Lower lobe of right lung (tissue), 2 donors: ENCODE data around the gene HSBP1L1. TPM values are rescaled to one million over a fixed set of nuclear protein-coding genes. Genes with fewer than 3 reads are reported as not detected.
A peak's percentile ranks its signal among the peaks of the same experiment; 100 is the strongest.

Experiments
- ATAC-seq, 2 donors: fragments of 200-7000 bp; cut with Tn5 transposase; one replicate each; pipeline ENCODE4 v1.9.1; 2020 to 2022; ENCODE audit warnings: mild to moderate bottlenecking in 2 of 2, moderate library complexity in 2 of 2
- DNase-seq: peaks from one replicate; pipeline ENCODE4 v3.0.0-alpha.2; 2020
- H3K27ac ChIP-seq: fragments of 200-600 bp; one replicate; pipeline ENCODE4 v1.8.0; 2022
- H3K27me3 ChIP-seq: fragments of 200-600 bp; one replicate; pipeline ENCODE4 v1.8.0; 2022; ENCODE audit warnings: low read depth
- H3K36me3 ChIP-seq: fragments of 200-600 bp; one replicate; pipeline ENCODE4 v1.8.0; 2022; ENCODE audit warnings: mild to moderate bottlenecking
- H3K4me1 ChIP-seq: fragments of 200-600 bp; one replicate; pipeline ENCODE4 v1.8.0; 2022
- H3K4me3 ChIP-seq: fragments of 200-600 bp; one replicate; pipeline ENCODE4 v1.8.0; 2022; ENCODE audit warnings: mild to moderate bottlenecking
- H3K9me3 ChIP-seq: fragments of 200-600 bp; one replicate; pipeline ENCODE4 v1.8.0; 2022
- CTCF ChIP-seq: fragments of 200-600 bp; IDR thresholded peaks from one replicate; pipeline ENCODE4 v1.8.0; 2022; ENCODE audit warnings: antibody characterized with exemption, mild to moderate bottlenecking
- intact Hi-C: fragments of 100-400 bp; cut with DNase I; formaldehyde crosslinking; loops from one replicate; pipeline ENCODE4 v1.11.0; 2022
- total RNA-seq: library from RNA; stranded (reverse); fragmentation: NEBNext Ultra II Directional; extraction: Animal tissue kit (Norgen Biotek cat#: 25700); gene quantifications from one replicate; pipeline ENCODE4 v1.2.1, GENCODE V29; 2021
- donor health status: DM: no; HTN: yes; CAD: no; lungs with severe emphysema.

Gene HSBP1L1
- total RNA-seq, 1 donor from 2014 or later = 46.6 TPM

DNA sequence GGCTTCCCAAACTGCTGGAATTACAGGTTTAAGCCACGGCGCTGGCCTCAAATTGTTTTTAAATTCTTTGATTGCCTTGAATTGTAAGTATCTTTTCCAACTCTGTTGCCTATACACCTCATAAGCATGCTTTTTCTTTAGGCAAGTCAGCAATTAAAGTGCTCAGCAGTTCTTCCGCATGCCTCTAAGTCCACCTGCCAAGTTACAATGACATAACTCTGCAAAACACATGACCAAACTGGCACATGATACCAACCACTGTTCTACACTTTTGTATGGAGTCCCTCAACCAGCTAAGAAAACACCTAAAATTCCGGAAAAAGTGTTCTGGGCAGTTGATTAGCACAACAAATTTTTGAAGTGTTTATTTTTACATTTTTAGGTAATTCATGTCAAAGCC is 18.8 kb downstream of the HSBP1L1 start:
- TF ChIP-seq CTCF = no peak
- Histone ChIP-seq H3K4me1 (peaks cover 48% of the 10 kb centered on the region), H3K27me3 (no peaks in the 10 kb centered on the region), H3K36me3 (peaks cover 26% of the 10 kb centered on the region), H3K4me3 (no peak overlapping the region), H3K27ac (peak overlapping the region; percentile 54), H3K9me3 (no peaks in the 10 kb centered on the region)
- intact Hi-C loops = no loop called here
- ATAC-seq = peak; percentile 39 to 58
- no peak for DNase-seq

GRCh38 chr18:79983793-79984192 is 19.4 kb downstream of the HSBP1L1 start:
- no peaks in the 10 kb centered on the region for H3K27me3 ChIP-seq
- ATAC-seq (peak in 1 of 2 donors; percentile 54), DNase-seq (peak; percentile 60)
- no peak for TF ChIP-seq CTCF
- intact Hi-C loops = no loop called here
- no peak overlapping the region for H3K4me3 ChIP-seq
- no peak overlapping the region for H3K27ac ChIP-seq
- peaks cover 48% of the 10 kb centered on the region for H3K4me1 ChIP-seq
- no peaks in the 10 kb centered on the region for H3K9me3 ChIP-seq
- H3K36me3 ChIP-seq = peaks cover 25% of the 10 kb centered on the region

DNA sequence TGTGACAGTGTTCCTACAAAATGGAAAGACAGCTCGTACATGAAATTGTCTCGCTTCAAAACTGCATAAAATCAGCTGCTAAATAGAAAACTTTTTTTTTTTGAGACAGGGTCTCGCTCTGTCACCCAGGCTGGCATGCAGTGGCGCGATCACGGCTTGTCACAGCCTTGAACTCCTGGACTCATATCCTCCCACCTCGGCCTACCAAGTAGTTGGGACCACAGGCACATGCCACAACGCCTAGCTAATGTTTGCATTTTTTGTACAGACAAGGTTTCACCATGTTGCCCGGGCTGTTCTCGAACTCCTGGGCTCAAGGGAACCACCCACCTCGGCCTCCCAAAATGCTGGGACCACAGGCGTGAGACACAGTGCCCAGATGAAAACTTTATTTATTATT is 20.7 kb downstream of the HSBP1L1 start:
- intact Hi-C loops = no loop called here

GRCh38 chr18:79986726-79987125 is 22.3 kb downstream of the HSBP1L1 start:
- Histone ChIP-seq H3K27me3 (no peaks in the 10 kb centered on the region), H3K9me3 (no peaks in the 10 kb centered on the region), H3K27ac (no peak overlapping the region), H3K36me3 (peaks cover 14% of the 10 kb centered on the region), H3K4me3 (peak overlapping the region; percentile 99), H3K4me1 (peaks cover 57% of the 10 kb centered on the region)
- ATAC-seq = no peak
- no peak for DNase-seq
- intact Hi-C loops = no loop called here
- no peak for TF ChIP-seq CTCF

More for the DNA sequence above, 20.7 kb downstream of the HSBP1L1 start:
- H3K9me3 ChIP-seq = no peaks in the 10 kb centered on the region
- H3K27me3 ChIP-seq = no peaks in the 10 kb centered on the region
- no peak overlapping the region for H3K4me3 ChIP-seq
- H3K36me3 ChIP-seq = peaks cover 14% of the 10 kb centered on the region
- no peak overlapping the region for H3K27ac ChIP-seq
- no peak for TF ChIP-seq CTCF
- DNase-seq = no peak
- H3K4me1 ChIP-seq = peaks cover 57% of the 10 kb centered on the region
- no peak for ATAC-seq

GRCh38 chr18:79987566-79987965 is 23.1 kb downstream of the HSBP1L1 start:
- ATAC-seq = no peak
- H3K4me1 ChIP-seq = peaks cover 48% of the 10 kb centered on the region
- H3K27ac ChIP-seq = peak overlapping the region; percentile 98
- TF ChIP-seq CTCF = no peak
- intact Hi-C loops = no loop called here
- peak overlapping the region; percentile 99 for H3K4me3 ChIP-seq
- H3K36me3 ChIP-seq = peaks cover 14% of the 10 kb centered on the region
- DNase-seq = no peak
- H3K9me3 ChIP-seq = no peaks in the 10 kb centered on the region
- no peaks in the 10 kb centered on the region for H3K27me3 ChIP-seq

- Histone ChIP-seq H3K27me3 (no peaks in the 10 kb centered on the region), H3K4me1 (peaks cover 43% of the 10 kb centered on the region), H3K9me3 (no peaks in the 10 kb centered on the region), H3K36me3 (peaks cover 14% of the 10 kb centered on the region), H3K27ac (peak overlapping the region; percentile 98), H3K4me3 (peak overlapping the region; percentile 99)
- DNase-seq (peak; percentile 80), ATAC-seq (peak; percentile 78 to 83)
- intact Hi-C loops = no loop called here
- peak; percentile 48 for TF ChIP-seq CTCF
Observed at GRCh38 chr18:79988071-79988450, 23.6 kb downstream of the HSBP1L1 start.
